H1 (cell line): ENCODE results near the gene ANO6. TPM values are rescaled to one million over a fixed set of nuclear protein-coding genes. Genes with fewer than 3 reads are reported as not detected.

Experiments used
- CTCF ChIA-PET: fragments of 300-600 bp; sonication (Branson Sonifier 250); formaldehyde crosslinking; loops from one replicate; lab custom pipeline; 2021; ENCODE audit not compliant: partially characterized antibody; lab: Charles Lee
- POLR2A ChIA-PET: fragments of 300-600 bp; sonication (Branson Sonifier 250); formaldehyde crosslinking; loops from one replicate; lab custom pipeline; 2021; ENCODE audit warnings: inconsistent platforms; ENCODE audit not compliant: partially characterized antibody; lab: Charles Lee
- DNase-seq, 2 experiments: peaks; one replicate each; pipeline versions ENCODE4 v3.0.0 to v3.0.0-alpha.2; 2010 to 2022; ENCODE audit warnings: low spot score in 2 of 2, low read depth in 1 of 2, mixed read lengths in 1 of 2
- FAIRE-seq: peaks from 2 replicates; lab custom pipeline; 2011; peaks lifted over from hg19 to GRCh38; lab: Jason Lieb, UNC
- H2AFZ ChIP-seq: 2 replicates; pipeline ENCODE4 v1.8.1; 2012; ENCODE audit warnings: low read length, inconsistent platforms
- H2AK5ac ChIP-seq: 2 replicates; pipeline ENCODE4 v1.6.1; 2013; ENCODE audit warnings: low read depth, low read length
- H2BK120ac ChIP-seq: replicated peaks from 2 replicates; pipeline ENCODE3; 2013; ENCODE audit warnings: low read depth, low read length, inconsistent platforms
- H2BK12ac ChIP-seq: 2 replicates; pipeline ENCODE4 v1.6.1; 2013; ENCODE audit warnings: low read depth, low read length
- H2BK15ac ChIP-seq: 2 replicates; pipeline ENCODE4 v1.6.1; 2013; ENCODE audit warnings: low read length
- H2BK20ac ChIP-seq: 2 replicates; pipeline ENCODE4 v1.6.1; 2013; ENCODE audit warnings: low read length
- H2BK5ac ChIP-seq: 2 replicates; pipeline ENCODE4 v1.6.1; 2013; ENCODE audit warnings: low read depth, low read length
- H3K14ac ChIP-seq: 2 replicates; pipeline ENCODE4 v1.6.1; 2013; ENCODE audit warnings: inconsistent platforms; ENCODE audit not compliant: insufficient read length
- H3K18ac ChIP-seq: 2 replicates; pipeline ENCODE4 v1.6.1; 2013; ENCODE audit warnings: low read length; ENCODE audit errors: extremely low read depth
- H3K23ac ChIP-seq: 2 replicates; pipeline ENCODE4 v1.6.1; 2013; ENCODE audit warnings: inconsistent platforms; ENCODE audit not compliant: insufficient read length
- H3K23me2 ChIP-seq: 2 replicates; pipeline ENCODE4 v1.6.1; 2013; ENCODE audit warnings: low read depth, low read length
- H3K27ac ChIP-seq: 2 replicates; pipeline ENCODE4 v1.6.1; 2011; ENCODE audit warnings: low read depth, low read length, inconsistent platforms
- H3K27me3 ChIP-seq, 4 experiments: replicated peaks in 1 of 4; 1 replicate in 1 of 4; 2 replicates in 3 of 4; pipeline versions ENCODE4 v1.6.1 to v1.8.1; 2011 to 2013; ENCODE audit warnings: low read length in 3 of 4, mild to moderate bottlenecking in 3 of 4, inconsistent platforms in 2 of 4, mixed read lengths in 2 of 4, moderate library complexity in 1 of 4; ENCODE audit not compliant: control insufficient read depth in 3 of 4, insufficient read depth in 3 of 4; ENCODE audit errors: extremely low read depth in 1 of 4
- H3K36me3 ChIP-seq, 4 experiments: 2 replicates each; pipeline versions ENCODE4 v1.6.1 to v1.8.1; 2011 to 2013; ENCODE audit warnings: mild to moderate bottlenecking in 4 of 4, low read length in 3 of 4, moderate library complexity in 2 of 4, control low read depth in 1 of 4, inconsistent platforms in 1 of 4; ENCODE audit not compliant: insufficient read depth in 4 of 4, control insufficient read depth in 2 of 4
- H3K4ac ChIP-seq: replicated peaks from 2 replicates; pipeline ENCODE3; 2013; ENCODE audit warnings: low read length, low read depth, mixed read lengths, inconsistent platforms; ENCODE audit not compliant: insufficient read length
- H3K4me1 ChIP-seq, 4 experiments: replicated peaks in 1 of 4; 1 replicate in 1 of 4; 2 replicates in 3 of 4; pipeline versions ENCODE4 v1.6.1 to v1.8.1; 2011 to 2013; ENCODE audit warnings: low read length in 3 of 4, inconsistent platforms in 2 of 4, mixed read lengths in 1 of 4; ENCODE audit not compliant: insufficient read depth in 4 of 4, control insufficient read depth in 3 of 4
- H3K4me2 ChIP-seq, 2 experiments: 2 replicates each; pipeline versions ENCODE4 v1.6.1 to v1.8.1; 2011 to 2013; ENCODE audit warnings: low read depth in 2 of 2, low read length in 2 of 2, control low read depth in 1 of 2, inconsistent platforms in 1 of 2, mild to moderate bottlenecking in 1 of 2; ENCODE audit not compliant: insufficient read depth in 1 of 2
- H3K4me3 ChIP-seq, 4 experiments: fragments of 200-600, 300-600 bp in 1 of 4; sonication (generic), shearing (Covaris generic), sonication (Bioruptor Twin) in 1 of 4; 2 replicates each; pipeline versions ENCODE4 v1.5.1 to v1.8.1; 2011 to 2016; ENCODE audit warnings: low read length in 4 of 4, low read depth in 3 of 4, control low read depth in 2 of 4, inconsistent platforms in 2 of 4, mild to moderate bottlenecking in 2 of 4, mixed read lengths in 1 of 4, moderate library complexity in 1 of 4; ENCODE audit not compliant: insufficient read depth in 2 of 4; ENCODE audit errors: extremely low read depth in 1 of 4
- H3K56ac ChIP-seq: replicated peaks from 2 replicates; pipeline ENCODE3; 2013; ENCODE audit warnings: low read depth, mild to moderate bottlenecking, mixed read lengths, low read length, inconsistent platforms; ENCODE audit not compliant: insufficient read length
- H3K79me1 ChIP-seq: 2 replicates; pipeline ENCODE4 v1.6.1; 2013; ENCODE audit warnings: low read depth, low read length, control low read depth
- H3K79me2 ChIP-seq, 2 experiments: 2 replicates each; pipeline versions ENCODE4 v1.6.1 to v1.8.1; 2012 to 2013; ENCODE audit warnings: low read length in 2 of 2, mild to moderate bottlenecking in 2 of 2, inconsistent platforms in 1 of 2; ENCODE audit not compliant: insufficient read depth in 2 of 2, control insufficient read depth in 1 of 2
- H3K9ac ChIP-seq, 4 experiments: replicated peaks in 1 of 4; 1 replicate in 1 of 4; 2 replicates in 3 of 4; pipeline versions ENCODE4 v1.6.1 to v1.8.1; 2011 to 2013; ENCODE audit warnings: low read depth in 3 of 4, low read length in 3 of 4, control low read depth in 2 of 4, mild to moderate bottlenecking in 2 of 4, moderate library complexity in 2 of 4, inconsistent platforms in 1 of 4; ENCODE audit errors: extremely low read depth in 1 of 4
- H3K9me3 ChIP-seq, 2 experiments: 2 replicates each; pipeline versions ENCODE4 v1.6.1 to v1.8.1; 2012 to 2013; ENCODE audit warnings: mild to moderate bottlenecking in 2 of 2, moderate library complexity in 2 of 2, control low read depth in 1 of 2, inconsistent platforms in 1 of 2, low read depth in 1 of 2, low read length in 1 of 2, mixed read lengths in 1 of 2; ENCODE audit not compliant: insufficient read depth in 2 of 2
- H4K20me1 ChIP-seq, 2 experiments: replicated peaks in 1 of 2; 2 replicates each; pipeline versions ENCODE3 to v1.8.1; 2011 to 2013; ENCODE audit warnings: inconsistent platforms in 2 of 2, low read length in 2 of 2, mild to moderate bottlenecking in 1 of 2; ENCODE audit not compliant: insufficient read depth in 2 of 2, control insufficient read depth in 1 of 2
- H4K5ac ChIP-seq: 2 replicates; pipeline ENCODE4 v1.6.1; 2013; ENCODE audit warnings: low read length, low read depth, mixed read lengths, inconsistent platforms; ENCODE audit not compliant: insufficient read length
- H4K8ac ChIP-seq: 2 replicates; pipeline ENCODE4 v1.8.0; 2013; ENCODE audit warnings: mild to moderate bottlenecking, moderate library complexity, low read length, inconsistent platforms; ENCODE audit not compliant: insufficient read depth; ENCODE audit errors: extremely low read depth
- H4K91ac ChIP-seq: replicated peaks from 2 replicates; pipeline ENCODE3; 2013; ENCODE audit warnings: low read length, mixed read lengths, inconsistent platforms; ENCODE audit not compliant: insufficient read length
- BRCA1 ChIP-seq: IDR thresholded peaks from 2 replicates; pipeline ENCODE4 v1.6.1; 2012; ENCODE audit warnings: low read depth, low read length, improper control_type of control experiment
- CREB1 ChIP-seq: IDR thresholded peaks from 2 replicates; pipeline ENCODE4 v1.6.1; 2012; ENCODE audit warnings: inconsistent platforms
- GABPA ChIP-seq: IDR thresholded peaks from 2 replicates; pipeline ENCODE4 v1.6.1; 2011; ENCODE audit warnings: mild to moderate bottlenecking, low read length, moderate library complexity, borderline replicate concordance; ENCODE audit not compliant: insufficient read depth
- RAD21 ChIP-seq, 2 experiments: IDR thresholded peaks in 1 of 2; conservative IDR thresholded peaks in 1 of 2; 2 replicates each; pipeline ENCODE4 v1.6.1; 2011; ENCODE audit warnings: low read depth in 2 of 2, low read length in 2 of 2, improper control_type of control experiment in 1 of 2, inconsistent platforms in 1 of 2, mild to moderate bottlenecking in 1 of 2, moderate library complexity in 1 of 2
- RBBP5 ChIP-seq: IDR thresholded peaks from 2 replicates; pipeline ENCODE4 v1.7.1; 2012; ENCODE audit warnings: low read depth, mild to moderate bottlenecking, inconsistent platforms, low read length, moderate library complexity, borderline replicate concordance
- SIRT6 ChIP-seq: IDR thresholded peaks from one replicate; pipeline ENCODE4 v1.7.1; 2012; ENCODE audit warnings: low read length, inconsistent platforms
- SIX5 ChIP-seq: IDR thresholded peaks from 2 replicates; pipeline ENCODE4 v1.6.1; 2011; ENCODE audit warnings: mild to moderate bottlenecking, low read depth, low read length
- SP2 ChIP-seq: IDR thresholded peaks from 2 replicates; pipeline ENCODE4 v1.6.1; 2012; ENCODE audit warnings: mild to moderate bottlenecking, low read length, inconsistent platforms
- TCF12 ChIP-seq: IDR thresholded peaks from 2 replicates; pipeline ENCODE4 v1.6.1; 2011; ENCODE audit warnings: low read depth, mild to moderate bottlenecking, low read length
- WGBS, 2 experiments: shearing (Covaris generic) in 1 of 2; methylation state at CpG; one replicate each; pipeline versions ENCODE4 v1.1.6 to v1.1.7; 2013 to 2015; ENCODE audit warnings: low lambda C conversion rate in 2 of 2, mixed read lengths in 2 of 2, inconsistent platforms in 1 of 2, low coverage in 1 of 2, missing lambda C conversion rate in 1 of 2; ENCODE audit not compliant: insufficient replicate concordance in 2 of 2, insufficient coverage in 1 of 2, insufficient read length in 1 of 2; ENCODE audit errors: extremely low coverage in 1 of 2, missing lambda C conversion rate in 1 of 2; 5-methylcytosine and 5-hydroxymethylcytosine counted together
- polyA plus RNA-seq, 7 experiments: library from polyadenylated mRNA; depleted of rRNA in 3 of 7; stranded (reverse) in 5 of 7; unstranded in 2 of 7; fragments of >200 nt in 5 of 7; fragments of 200-250 nt in 2 of 7; gene quantifications; 1 replicate in 5 of 7; 2 replicates in 1 of 7; 4 replicates in 1 of 7; pipeline versions ENCODE4 v1.2.1 to v1.2.3, GENCODE V29; 2011 to 2013; ENCODE audit warnings: missing spikeins in 2 of 7, mixed read lengths in 2 of 7
- total RNA-seq: library from RNA; stranded (reverse); fragmentation: NEBNext Ultra II Directional; extraction: Animal tissue kit (Norgen Biotek cat#: 25700); gene quantifications from 2 replicates; pipeline ENCODE4 v1.2.1, GENCODE V29; 2021
- TF ChIP-seq, protein P1 (sequence below), 3 experiments: IDR thresholded peaks; 1 replicate in 2 of 3; 2 replicates in 1 of 3; pipeline versions ENCODE4 v1.5.1 to v1.6.1; 2011; ENCODE audit warnings: low read length in 3 of 3, mild to moderate bottlenecking in 3 of 3, inconsistent platforms in 2 of 3, low read depth in 1 of 3, moderate library complexity in 1 of 3; ENCODE audit not compliant: insufficient read depth in 1 of 3; ENCODE audit errors: control extremely low read depth in 1 of 3

The ANO6 gene
- total and polyA plus RNA-seq, 2 of the 8 experiments (the other 6 are each of a cell fraction or from before 2014, with no cell fraction given) = 15.1 to 39.7 TPM

DNA sequence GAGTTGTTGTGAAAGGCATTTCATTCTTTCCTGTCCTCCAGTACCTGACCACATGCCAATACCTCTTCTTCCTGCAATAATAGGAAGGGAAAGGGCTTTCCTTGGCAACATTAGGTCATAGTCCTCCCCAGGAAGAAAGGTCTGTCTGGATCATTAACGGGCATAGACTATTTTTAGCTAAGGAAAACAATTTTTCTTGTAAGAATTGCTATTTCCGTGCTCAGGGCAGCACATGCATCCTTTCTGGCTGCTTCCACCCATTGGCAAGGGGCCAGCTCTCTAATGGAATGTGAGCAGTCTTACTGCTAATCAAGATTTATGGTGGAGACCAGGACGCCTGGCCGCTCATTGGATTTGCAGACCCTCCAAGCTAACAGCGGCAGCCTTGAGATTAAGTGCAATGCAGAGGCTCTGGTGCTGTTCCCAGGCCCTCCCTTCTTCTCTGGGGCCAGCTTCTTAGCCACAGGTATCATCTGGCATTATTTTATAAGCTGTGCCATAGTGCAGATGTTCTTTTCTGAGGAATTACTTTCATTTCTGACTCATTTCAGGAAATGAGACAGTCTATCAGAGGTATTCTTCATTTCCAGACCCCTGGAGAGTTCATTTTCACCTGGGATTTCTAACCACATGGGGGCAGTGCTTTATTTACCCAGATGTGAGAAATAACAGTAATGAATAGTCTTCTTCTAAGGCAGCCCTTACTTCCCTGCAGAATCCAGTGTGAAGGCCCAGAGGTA is 52.9 kb downstream of the ANO6 start:
- ChIA-PET POLR2A (interaction anchor here (0.8 to 1.6 kb wide), 3 partner anchors 11 to 52 kb away, joined by 3 read pairs; no protein-coding TSS in a partner anchor), CTCF (interaction anchor here (0.5 to 2.6 kb wide), 27 partner anchors 9 to 679 kb away, joined by 3 to 16 read pairs (median 4); partner anchors contain the start of gene ANO6)
- no peak overlapping the region for H3K23ac ChIP-seq
- no peak overlapping the region for H2BK120ac ChIP-seq
- no peaks in the 10 kb centered on the region for H3K9me3 ChIP-seq
- no peaks in the 10 kb centered on the region for H3K36me3 ChIP-seq
- no peak overlapping the region for H2BK20ac ChIP-seq
- 90% methylated on average over 5 of the region's 5 CpGs; no CpG with 5 or more reads in 1 of the 2 experiments for WGBS, 2 experiments
- peaks cover 0 to 34% of the 10 kb centered on the region in 2 experiments; a peak in 2 of 4 replicates for H3K79me2 ChIP-seq
- H3K4me3 ChIP-seq = no peak overlapping the region
- no peak overlapping the region for H2BK5ac ChIP-seq
- peaks cover 0 to 11% (median 4%) of the 10 kb centered on the region in 4 experiments; a peak in 3 of 7 replicates for H3K4me1 ChIP-seq
- H3K9ac ChIP-seq = no peak overlapping the region
- DNase-seq = no peak
- H2AK5ac ChIP-seq = no peak overlapping the region
- no peak overlapping the region for H4K8ac ChIP-seq
- no peak overlapping the region for H3K4ac ChIP-seq
- FAIRE-seq = no peak
- H3K14ac ChIP-seq = no peak overlapping the region
- H4K91ac ChIP-seq = no peak overlapping the region
- no peak overlapping the region for H2BK12ac ChIP-seq
- H3K27me3 ChIP-seq = no peaks in the 10 kb centered on the region
- H2BK15ac ChIP-seq = no peak overlapping the region
- H3K27ac ChIP-seq = no peak overlapping the region
- H3K23me2 ChIP-seq = no peaks in the 10 kb centered on the region
- no peak overlapping the region for H2AFZ ChIP-seq
- H4K20me1 ChIP-seq = peaks cover 0 to 1% of the 10 kb centered on the region in 2 experiments
- H3K4me2 ChIP-seq = no peak overlapping the region
- no peak overlapping the region for H3K56ac ChIP-seq
- no peak overlapping the region for H4K5ac ChIP-seq
- no peaks in the 10 kb centered on the region; the same call in none of the 2 replicates for H3K79me1 ChIP-seq
- H3K18ac ChIP-seq = no peak overlapping the region
- TF ChIP-seq BRCA1 (no peak), SIRT6 (no peak), RAD21 (IDR thresholded peaks at IDR 0.05 in 1 of 2, conservative IDR thresholded peaks at IDR 0.05 in 1 of 2; ENCODE audit: low read depth in 2 of 2, low read length in 2 of 2) (peak; percentile 53 to 60), CREB1 (no peak), SIX5 (no peak), TCF12 (no peak), RBBP5 (no peak), SP2 (no peak), GABPA (no peak)
- TF ChIP-seq, protein P1, sequence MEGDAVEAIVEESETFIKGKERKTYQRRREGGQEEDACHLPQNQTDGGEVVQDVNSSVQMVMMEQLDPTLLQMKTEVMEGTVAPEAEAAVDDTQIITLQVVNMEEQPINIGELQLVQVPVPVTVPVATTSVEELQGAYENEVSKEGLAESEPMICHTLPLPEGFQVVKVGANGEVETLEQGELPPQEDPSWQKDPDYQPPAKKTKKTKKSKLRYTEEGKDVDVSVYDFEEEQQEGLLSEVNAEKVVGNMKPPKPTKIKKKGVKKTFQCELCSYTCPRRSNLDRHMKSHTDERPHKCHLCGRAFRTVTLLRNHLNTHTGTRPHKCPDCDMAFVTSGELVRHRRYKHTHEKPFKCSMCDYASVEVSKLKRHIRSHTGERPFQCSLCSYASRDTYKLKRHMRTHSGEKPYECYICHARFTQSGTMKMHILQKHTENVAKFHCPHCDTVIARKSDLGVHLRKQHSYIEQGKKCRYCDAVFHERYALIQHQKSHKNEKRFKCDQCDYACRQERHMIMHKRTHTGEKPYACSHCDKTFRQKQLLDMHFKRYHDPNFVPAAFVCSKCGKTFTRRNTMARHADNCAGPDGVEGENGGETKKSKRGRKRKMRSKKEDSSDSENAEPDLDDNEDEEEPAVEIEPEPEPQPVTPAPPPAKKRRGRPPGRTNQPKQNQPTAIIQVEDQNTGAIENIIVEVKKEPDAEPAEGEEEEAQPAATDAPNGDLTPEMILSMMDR (IDR thresholded peaks at IDR 0.05; ENCODE audit: control extremely low read depth in 1 of 3, insufficient read depth in 1 of 3, low read depth in 1 of 3, low read length in 3 of 3) = peak in 2 of 3 experiments; percentile 14 to 36; a peak in 2 of 4 replicates
